Neural cell (in vitro differentiated cells): Measurements from ENCODE around the gene RPL19. TPM values are rescaled to one million over a fixed set of nuclear protein-coding genes. Genes with fewer than 3 reads are reported as not detected.

Experiments used
- H2AFZ ChIP-seq: fragments of 200-600, 300-800 bp; sonication (generic), shearing (Covaris generic); 2 replicates; pipeline ENCODE4 v1.6.0; 2014; ENCODE audit warnings: low read depth, mild to moderate bottlenecking, antibody characterized with exemption, low read length, moderate library complexity
- H3F3A ChIP-seq: fragments of 200-600 bp; shearing (Covaris generic); 2 replicates; pipeline ENCODE4 v1.6.1; 2016; ENCODE audit warnings: mild to moderate bottlenecking, moderate library complexity, mixed read lengths, antibody characterized with exemption, low read length; ENCODE audit not compliant: insufficient read depth, poor library complexity, severe bottlenecking
- H3K27ac ChIP-seq: fragments of 200-600, 300-800 bp; sonication (generic), shearing (Covaris generic); 2 replicates; pipeline ENCODE4 v1.5.1; 2014; ENCODE audit warnings: mild to moderate bottlenecking, low read length, moderate library complexity
- H3K27me3 ChIP-seq: fragments of 300-800, 200-600 bp; sonication (generic), shearing (Covaris generic); 2 replicates; pipeline ENCODE4 v1.6.0; 2014; ENCODE audit warnings: mild to moderate bottlenecking, low read depth, low read length, moderate library complexity; ENCODE audit not compliant: insufficient read depth
- H3K36me3 ChIP-seq: fragments of 300-800, 200-600 bp; sonication (generic), shearing (Covaris generic); 2 replicates; pipeline ENCODE4 v1.5.1; 2014; ENCODE audit warnings: mild to moderate bottlenecking, antibody characterized with exemption, low read length, moderate library complexity; ENCODE audit not compliant: insufficient read depth
- H3K4me2 ChIP-seq: fragments of 300-800, 200-600 bp; sonication (generic), shearing (Covaris generic); 2 replicates; pipeline ENCODE4 v1.6.0; 2014; ENCODE audit warnings: mild to moderate bottlenecking, low read length
- H3K4me3 ChIP-seq: fragments of 300-800, 200-600 bp; sonication (generic), shearing (Covaris generic); 2 replicates; pipeline ENCODE4 v1.5.1; 2014; ENCODE audit warnings: mild to moderate bottlenecking, low read length, moderate library complexity
- H3K79me2 ChIP-seq: fragments of 200-600 bp; shearing (Covaris generic); replicated peaks from 2 replicates; pipeline ENCODE4 v1.6.0; 2014; ENCODE audit warnings: mild to moderate bottlenecking, low read length, moderate library complexity; ENCODE audit not compliant: insufficient read depth
- H3K9ac ChIP-seq: fragments of 300-800, 200-600 bp; sonication (generic), shearing (Covaris generic); 2 replicates; pipeline ENCODE4 v1.6.1; 2016; ENCODE audit warnings: mild to moderate bottlenecking, low read length, mixed read lengths
- H3K9me2 ChIP-seq: fragments of 200-600 bp; shearing (Covaris generic); 2 replicates; pipeline ENCODE4 v1.6.1; 2016; ENCODE audit warnings: mild to moderate bottlenecking, low read length, mixed read lengths; ENCODE audit not compliant: insufficient read depth
- H3K9me3 ChIP-seq: fragments of 200-600, 300-800 bp; sonication (generic), shearing (Covaris generic); 2 replicates; pipeline ENCODE4 v1.6.1; 2016; ENCODE audit warnings: mild to moderate bottlenecking, mixed run types, low read length, moderate library complexity, mixed read lengths
- H4K20me1 ChIP-seq: fragments of 200-600 bp; shearing (Covaris generic); 2 replicates; pipeline ENCODE4 v1.6.1; 2016; ENCODE audit warnings: mild to moderate bottlenecking, mixed run types; ENCODE audit not compliant: insufficient read depth
- CTCF ChIP-seq: fragments of 450-650 bp; IDR thresholded peaks from 2 replicates; pipeline ENCODE4 v1.5.1; 2014; ENCODE audit warnings: antibody characterized with exemption, mild to moderate bottlenecking, moderate library complexity; ENCODE audit not compliant: poor library complexity, severe bottlenecking
- EP300 ChIP-seq: fragments of 450-650 bp; conservative IDR thresholded peaks from 2 replicates; pipeline ENCODE4 v1.6.1; 2014; ENCODE audit warnings: antibody characterized with exemption, mild to moderate bottlenecking, moderate library complexity; ENCODE audit not compliant: poor library complexity, severe bottlenecking
- EZH2 ChIP-seq: fragments of 200-600, 300-800 bp; shearing (Covaris generic), sonication (generic); IDR thresholded peaks from 2 replicates; pipeline ENCODE4 v1.6.1; 2014; ENCODE audit warnings: antibody characterized with exemption, low read length, borderline replicate concordance, mild to moderate bottlenecking; ENCODE audit not compliant: insufficient read depth, poor library complexity, severe bottlenecking
- MXI1 ChIP-seq: fragments of 450-650 bp; conservative IDR thresholded peaks from 2 replicates; pipeline ENCODE4 v1.6.1; 2014; ENCODE audit warnings: antibody characterized with exemption, mild to moderate bottlenecking; ENCODE audit not compliant: poor library complexity, severe bottlenecking
- POLR2AphosphoS5 ChIP-seq: IDR thresholded peaks from 2 replicates; pipeline ENCODE4 v1.6.1; 2012
- RAD21 ChIP-seq: fragments of 450-650 bp; conservative IDR thresholded peaks from 2 replicates; pipeline ENCODE4 v1.6.1; 2014; ENCODE audit warnings: antibody characterized with exemption, mild to moderate bottlenecking, moderate library complexity
- SMC3 ChIP-seq: fragments of 450-650 bp; conservative IDR thresholded peaks from 2 replicates; pipeline ENCODE4 v1.6.1; 2014; ENCODE audit warnings: antibody characterized with exemption, mild to moderate bottlenecking, moderate library complexity; ENCODE audit not compliant: poor library complexity
- TAF1 ChIP-seq: IDR thresholded peaks from 2 replicates; pipeline ENCODE4 v1.6.1; 2012; ENCODE audit warnings: low read depth
- polyA plus RNA-seq: library from polyadenylated mRNA; depleted of rRNA; stranded (reverse); fragments of >200 nt; gene quantifications from 2 replicates; pipeline ENCODE4 v1.2.3, GENCODE V29; 2014
- TF ChIP-seq, protein P1 (sequence below): IDR thresholded peaks from 2 replicates; pipeline ENCODE4 v1.6.1; 2012; ENCODE audit warnings: borderline replicate concordance

RPL19 gene
- polyA plus RNA-seq, 1 donor from 2014 or later: 1,623 TPM

DNA sequence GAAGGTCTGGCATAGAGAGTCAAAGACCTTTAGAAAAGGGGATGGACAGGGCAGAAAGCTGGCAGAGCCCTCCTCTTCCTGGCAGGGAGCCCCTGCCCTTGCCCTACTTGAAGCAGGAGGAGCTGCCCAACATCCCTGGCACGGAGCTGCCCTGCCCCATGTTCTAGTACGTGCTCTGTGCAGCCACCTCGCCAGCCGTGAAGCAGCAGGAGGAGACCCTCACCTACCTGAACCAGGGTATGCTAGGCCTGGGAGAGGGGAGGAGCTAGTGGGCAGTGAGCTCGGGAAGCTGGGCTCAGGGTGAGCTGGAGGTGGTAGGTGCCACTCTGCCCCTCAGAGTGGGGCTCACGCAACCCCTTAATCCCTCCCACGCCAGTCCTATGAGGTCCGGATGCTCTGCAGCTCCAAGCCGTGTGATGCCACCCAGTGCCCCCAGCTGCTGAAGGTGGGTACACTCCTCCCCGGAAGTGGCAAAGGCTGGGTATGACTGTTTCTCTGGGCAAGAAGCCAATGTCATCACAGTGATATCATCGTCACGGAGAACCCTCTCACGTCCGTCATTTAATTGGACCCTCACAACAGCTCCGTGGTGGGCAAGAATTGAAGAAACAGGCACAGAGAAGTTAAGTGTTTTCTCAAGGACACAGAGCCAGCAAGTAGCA, 38.4 kb downstream of the RPL19 start:
- Histone ChIP-seq H3K9me2 (no peaks in the 10 kb centered on the region), H3K4me2 (no peak overlapping the region), H3F3A (no peaks in the 10 kb centered on the region), H3K4me3 (no peak overlapping the region), H4K20me1 (no peaks in the 10 kb centered on the region), H3K27ac (no peak overlapping the region), H3K36me3 (no peaks in the 10 kb centered on the region), H3K9me3 (no peaks in the 10 kb centered on the region), H3K79me2 (no peaks in the 10 kb centered on the region), H2AFZ (no peak overlapping the region), H3K9ac (no peak overlapping the region), H3K27me3 (no peaks in the 10 kb centered on the region)
- TF ChIP-seq, protein P1, sequence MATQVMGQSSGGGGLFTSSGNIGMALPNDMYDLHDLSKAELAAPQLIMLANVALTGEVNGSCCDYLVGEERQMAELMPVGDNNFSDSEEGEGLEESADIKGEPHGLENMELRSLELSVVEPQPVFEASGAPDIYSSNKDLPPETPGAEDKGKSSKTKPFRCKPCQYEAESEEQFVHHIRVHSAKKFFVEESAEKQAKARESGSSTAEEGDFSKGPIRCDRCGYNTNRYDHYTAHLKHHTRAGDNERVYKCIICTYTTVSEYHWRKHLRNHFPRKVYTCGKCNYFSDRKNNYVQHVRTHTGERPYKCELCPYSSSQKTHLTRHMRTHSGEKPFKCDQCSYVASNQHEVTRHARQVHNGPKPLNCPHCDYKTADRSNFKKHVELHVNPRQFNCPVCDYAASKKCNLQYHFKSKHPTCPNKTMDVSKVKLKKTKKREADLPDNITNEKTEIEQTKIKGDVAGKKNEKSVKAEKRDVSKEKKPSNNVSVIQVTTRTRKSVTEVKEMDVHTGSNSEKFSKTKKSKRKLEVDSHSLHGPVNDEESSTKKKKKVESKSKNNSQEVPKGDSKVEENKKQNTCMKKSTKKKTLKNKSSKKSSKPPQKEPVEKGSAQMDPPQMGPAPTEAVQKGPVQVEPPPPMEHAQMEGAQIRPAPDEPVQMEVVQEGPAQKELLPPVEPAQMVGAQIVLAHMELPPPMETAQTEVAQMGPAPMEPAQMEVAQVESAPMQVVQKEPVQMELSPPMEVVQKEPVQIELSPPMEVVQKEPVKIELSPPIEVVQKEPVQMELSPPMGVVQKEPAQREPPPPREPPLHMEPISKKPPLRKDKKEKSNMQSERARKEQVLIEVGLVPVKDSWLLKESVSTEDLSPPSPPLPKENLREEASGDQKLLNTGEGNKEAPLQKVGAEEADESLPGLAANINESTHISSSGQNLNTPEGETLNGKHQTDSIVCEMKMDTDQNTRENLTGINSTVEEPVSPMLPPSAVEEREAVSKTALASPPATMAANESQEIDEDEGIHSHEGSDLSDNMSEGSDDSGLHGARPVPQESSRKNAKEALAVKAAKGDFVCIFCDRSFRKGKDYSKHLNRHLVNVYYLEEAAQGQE: no peak

DNA sequence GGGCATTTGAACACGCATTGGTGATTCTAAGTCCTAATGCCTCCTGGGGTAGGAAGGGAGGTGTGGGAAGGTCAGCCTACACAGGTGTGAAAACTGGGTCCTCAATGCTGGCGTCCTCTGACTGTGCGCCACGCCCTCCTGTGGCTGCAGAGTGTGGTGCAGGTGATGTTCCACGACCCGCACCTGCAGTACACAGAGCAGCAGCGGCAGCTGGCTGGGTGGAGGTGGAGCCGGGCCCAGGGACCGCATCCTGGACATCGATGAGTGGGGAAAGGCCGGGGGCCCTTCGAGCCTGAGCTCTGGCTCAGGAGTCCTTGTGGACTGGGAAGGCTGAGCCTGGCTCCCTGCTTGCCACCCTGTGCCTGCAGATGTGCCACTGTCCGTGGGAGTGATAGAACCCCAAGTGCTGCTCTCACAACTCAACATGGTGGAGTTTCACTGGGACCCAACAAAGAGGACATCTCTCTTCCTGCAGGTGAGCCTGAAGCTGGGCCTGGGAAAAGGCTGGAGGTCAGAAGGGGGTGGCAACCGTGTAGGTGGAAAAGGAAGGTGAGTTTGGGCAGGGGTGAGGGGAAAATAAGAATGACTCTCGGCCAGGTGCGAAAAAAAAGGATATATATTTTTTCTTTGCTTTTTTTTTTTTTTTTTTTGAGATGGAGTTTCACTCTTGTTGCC, 39.7 kb downstream of the RPL19 start:
- H3F3A ChIP-seq: no peaks in the 10 kb centered on the region
- H3K9me2 ChIP-seq: no peaks in the 10 kb centered on the region
- H4K20me1 ChIP-seq: no peaks in the 10 kb centered on the region
- H3K79me2 ChIP-seq: no peaks in the 10 kb centered on the region
- no peak overlapping the region for H3K4me3 ChIP-seq
- no peaks in the 10 kb centered on the region for H3K27me3 ChIP-seq
- TF ChIP-seq RAD21 (no peak), POLR2AphosphoS5 (peak; percentile 15), CTCF (peak; percentile 61), SMC3 (peak; percentile 49)
- H3K27ac ChIP-seq: no peak overlapping the region
- H3K9ac ChIP-seq: no peak overlapping the region
- H3K4me2 ChIP-seq: no peak overlapping the region
- no peaks in the 10 kb centered on the region for H3K9me3 ChIP-seq
- H3K36me3 ChIP-seq: no peaks in the 10 kb centered on the region
- H2AFZ ChIP-seq: no peak overlapping the region

GRCh38 chr17:39240631-39241030, 40.5 kb downstream of the RPL19 start:
- Histone ChIP-seq H3K4me2 (no peak overlapping the region), H4K20me1 (no peaks in the 10 kb centered on the region), H3K36me3 (no peaks in the 10 kb centered on the region), H3K27me3 (no peaks in the 10 kb centered on the region), H3K27ac (no peak overlapping the region), H3K4me3 (no peak overlapping the region), H3K79me2 (no peaks in the 10 kb centered on the region), H3F3A (no peaks in the 10 kb centered on the region), H3K9me2 (no peaks in the 10 kb centered on the region), H3K9me3 (no peaks in the 10 kb centered on the region), H3K9ac (no peak overlapping the region), H2AFZ (no peak overlapping the region)
- TF ChIP-seq RAD21: no peak
- no peak for TF ChIP-seq CTCF
- TF ChIP-seq MXI1: no peak
- TF ChIP-seq, protein P1: no peak
- TF ChIP-seq SMC3: no peak
- TF ChIP-seq EZH2: no peak
- TF ChIP-seq POLR2AphosphoS5: no peak
- no peak for TF ChIP-seq TAF1
- no peak for TF ChIP-seq EP300
